ENCODE data around the gene CPSF7.
A peak's percentile ranks its signal among the peaks of the same experiment; 100 is the strongest.
"Not testable (repeated sequence)": the region's sequence is repeated elsewhere in the genome, so short reads cannot be mapped to it uniquely, and the experiment has no call there.

CPSF7 gene

GRCh38 chr11:61383859-61384258 lies 45.9 kb downstream of the CPSF7 start:
- DNase-seq, result not testable (repeated sequence)

- DNase-seq, result no peak
These were observed 48.9 kb downstream of the CPSF7 start for GRCh38 chr11:61380884-61381283.

- no peak for DNase-seq
These were observed 51.0 kb downstream of the CPSF7 start for GRCh38 chr11:61378713-61379313.

- no peak for DNase-seq
These were observed 52.2 kb downstream of the CPSF7 start for GRCh38 chr11:61377461-61378160.

GRCh38 chr11:61375761-61376108 lies 54.0 kb downstream of the CPSF7 start:
- DNase-seq, result no peak

- DNase-seq, result no peak
These were observed 56.9 kb downstream of the CPSF7 start for GRCh38 chr11:61372659-61373420.

- DNase-seq, result no peak
These were observed 59.3 kb downstream of the CPSF7 start for GRCh38 chr11:61370349-61371005.

- DNase-seq, result no peak
These were observed 60.1 kb downstream of the CPSF7 start for GRCh38 chr11:61369372-61370348.

GRCh38 chr11:61368646-61369045 lies 61.1 kb downstream of the CPSF7 start:
- no peak for DNase-seq

GRCh38 chr11:61367406-61367805 lies 62.4 kb downstream of the CPSF7 start:
- no peak for DNase-seq

- no peak for DNase-seq
These were observed 65.6 kb downstream of the CPSF7 start for GRCh38 chr11:61364012-61364675.

- no peak for DNase-seq
These were observed 67.3 kb downstream of the CPSF7 start for GRCh38 chr11:61362542-61362875.

GRCh38 chr11:61361741-61362541 lies 67.8 kb downstream of the CPSF7 start, which contains the start of the genes CYB561A3 and TMEM138:
TSS of gene CYB561A3 (minus strand) at chr11:61361882. CDS start at chr11:61356713, 5,169 bp downstream.
TSS of gene TMEM138 (plus strand) at chr11:61362374. CDS start at chr11:61364391, 2,017 bp downstream.
- peak; percentile 90 for DNase-seq

- no peak for DNase-seq
These were observed 68.5 kb downstream of the CPSF7 start for GRCh38 chr11:61361237-61361740.

GRCh38 chr11:61359516-61359915 lies 70.3 kb downstream of the CPSF7 start:
- no peak for DNase-seq

GRCh38 chr11:61358566-61358965 lies 71.2 kb downstream of the CPSF7 start:
- no peak for DNase-seq

GRCh38 chr11:61357894-61358239 lies 71.9 kb downstream of the CPSF7 start:
- DNase-seq, result no peak

- DNase-seq, result no peak
These were observed 72.4 kb downstream of the CPSF7 start for GRCh38 chr11:61357233-61357893.

GRCh38 chr11:61356706-61357105 lies 73.1 kb downstream of the CPSF7 start:
- DNase-seq, result no peak

- no peak for DNase-seq
These were observed 75.6 kb downstream of the CPSF7 start for GRCh38 chr11:61354208-61354607.
